Activated naive CD8-positive, alpha-beta T cell treated with anti-CD3 and anti-CD28 coated beads for 36 hours (primary cell): Measurements from ENCODE around the gene PLA2G4D. TPM values are rescaled to one million over a fixed set of nuclear protein-coding genes. Genes with fewer than 3 reads are reported as not detected.
"Not testable (repeated sequence)": the region's sequence is repeated elsewhere in the genome, so short reads cannot be mapped to it uniquely, and the experiment has no call there.

Experiments
- DNase-seq: peaks from one replicate; pipeline ENCODE4 v3.0.0; 2021
- H3K27ac Mint-ChIP-seq: one replicate; pipeline ENCODE4 v1.8.0; 2022; ENCODE audit warnings: mild to moderate bottlenecking, moderate library complexity, mixed read lengths
- H3K27me3 Mint-ChIP-seq: one replicate; pipeline ENCODE4 v1.8.0; 2022; ENCODE audit warnings: mild to moderate bottlenecking, mixed read lengths
- H3K36me3 Mint-ChIP-seq: one replicate; pipeline ENCODE4 v1.8.0; 2021; ENCODE audit warnings: mild to moderate bottlenecking, mixed read lengths
- H3K4me1 Mint-ChIP-seq: one replicate; pipeline ENCODE4 v1.8.0; 2021; ENCODE audit warnings: mixed read lengths
- H3K4me3 Mint-ChIP-seq: one replicate; pipeline ENCODE4 v1.8.0; 2022; ENCODE audit warnings: mild to moderate bottlenecking, moderate library complexity, mixed read lengths
- H3K9me3 Mint-ChIP-seq: one replicate; pipeline ENCODE4 v1.8.0; 2022; ENCODE audit warnings: mixed read lengths
- total RNA-seq, 2 experiments: library from RNA; stranded (reverse); gene quantifications; one replicate each; pipeline ENCODE4 v1.2.3, GENCODE V29; 2021

PLA2G4D gene
- total RNA-seq, 2 experiments from 2014 or later = not detected

- H3K4me3 Mint-ChIP-seq = no peak overlapping the region
- no peaks in the 10 kb centered on the region for H3K4me1 Mint-ChIP-seq
- no peak overlapping the region for H3K27ac Mint-ChIP-seq
- H3K9me3 Mint-ChIP-seq = peaks cover 4% of the 10 kb centered on the region
- H3K27me3 Mint-ChIP-seq = peaks cover 28% of the 10 kb centered on the region
- H3K36me3 Mint-ChIP-seq = peaks cover 3% of the 10 kb centered on the region
- no peak for DNase-seq
Measured at GRCh38 chr15:42108189-42108588, 13.8 kb upstream of the PLA2G4D start.

DNA sequence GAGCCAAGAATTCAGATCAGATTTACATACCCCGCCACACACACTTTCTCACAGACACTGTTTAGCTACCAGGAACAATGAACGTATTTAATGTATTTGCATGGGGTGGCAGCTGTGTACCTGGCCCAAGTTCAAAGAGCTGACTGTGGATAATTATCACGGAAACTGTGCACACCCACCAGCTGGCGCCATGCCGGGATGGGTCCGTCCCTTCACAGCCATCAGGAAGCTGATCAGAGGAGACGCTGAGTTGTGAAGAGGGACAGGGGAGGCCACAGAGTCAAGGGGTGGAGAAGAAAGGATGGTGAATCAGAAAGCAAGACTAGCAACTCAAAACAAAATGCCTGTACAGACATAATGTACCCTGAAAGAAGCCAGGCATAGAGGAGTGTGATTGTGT lies 13.1 kb upstream of the PLA2G4D start:
- Mint-ChIP-seq H3K4me1 (peaks cover 2% of the 10 kb centered on the region), H3K27me3 (peaks cover 28% of the 10 kb centered on the region), H3K9me3 (peaks cover 1% of the 10 kb centered on the region), H3K4me3 (no peak overlapping the region), H3K27ac (no peak overlapping the region), H3K36me3 (no peaks in the 10 kb centered on the region)
- no peak for DNase-seq

- Mint-ChIP-seq H3K4me3 (no peak overlapping the region), H3K36me3 (no peaks in the 10 kb centered on the region), H3K9me3 (no peaks in the 10 kb centered on the region), H3K27ac (no peak overlapping the region), H3K27me3 (peaks cover 28% of the 10 kb centered on the region), H3K4me1 (peaks cover 2% of the 10 kb centered on the region)
- no peak for DNase-seq
Measured at GRCh38 chr15:42106288-42106687, 11.9 kb upstream of the PLA2G4D start.

- peaks cover 19% of the 10 kb centered on the region for H3K27me3 Mint-ChIP-seq
- no peaks in the 10 kb centered on the region for H3K36me3 Mint-ChIP-seq
- peaks cover 2% of the 10 kb centered on the region for H3K4me1 Mint-ChIP-seq
- no peak for DNase-seq
- no peak overlapping the region for H3K4me3 Mint-ChIP-seq
- H3K9me3 Mint-ChIP-seq = no peaks in the 10 kb centered on the region
- H3K27ac Mint-ChIP-seq = no peak overlapping the region
Measured at GRCh38 chr15:42104095-42104891, 9.9 kb upstream of the PLA2G4D start.

GRCh38 chr15:42102646-42103235 lies 8.4 kb upstream of the PLA2G4D start:
- Mint-ChIP-seq H3K27me3 (peaks cover 11% of the 10 kb centered on the region), H3K27ac (no peak overlapping the region), H3K4me3 (no peak overlapping the region), H3K9me3 (no peaks in the 10 kb centered on the region), H3K4me1 (peaks cover 2% of the 10 kb centered on the region), H3K36me3 (no peaks in the 10 kb centered on the region)
- DNase-seq = no peak

DNA sequence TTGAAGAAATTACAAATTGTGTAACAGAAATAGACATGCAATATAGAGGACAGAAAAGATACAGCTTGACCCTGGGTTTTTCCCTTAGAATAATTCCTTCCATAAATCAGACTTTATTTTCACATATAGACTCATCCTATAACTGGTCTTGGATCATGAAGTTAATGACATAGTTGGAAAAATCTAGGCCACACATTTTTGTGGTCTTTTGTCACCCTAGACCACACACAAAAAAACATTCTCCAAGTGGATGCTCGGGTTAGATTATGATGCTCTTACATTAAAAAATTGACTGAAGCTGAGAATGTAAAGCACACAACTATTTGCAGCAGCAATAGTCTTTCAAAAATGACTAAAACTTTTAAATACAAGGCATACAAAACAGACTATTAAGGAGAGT lies 7.5 kb upstream of the PLA2G4D start:
- Mint-ChIP-seq H3K27ac (no peak overlapping the region), H3K9me3 (no peaks in the 10 kb centered on the region), H3K4me3 (no peak overlapping the region), H3K36me3 (no peaks in the 10 kb centered on the region), H3K4me1 (peaks cover 2% of the 10 kb centered on the region), H3K27me3 (peaks cover 3% of the 10 kb centered on the region)
- DNase-seq = no peak

DNA sequence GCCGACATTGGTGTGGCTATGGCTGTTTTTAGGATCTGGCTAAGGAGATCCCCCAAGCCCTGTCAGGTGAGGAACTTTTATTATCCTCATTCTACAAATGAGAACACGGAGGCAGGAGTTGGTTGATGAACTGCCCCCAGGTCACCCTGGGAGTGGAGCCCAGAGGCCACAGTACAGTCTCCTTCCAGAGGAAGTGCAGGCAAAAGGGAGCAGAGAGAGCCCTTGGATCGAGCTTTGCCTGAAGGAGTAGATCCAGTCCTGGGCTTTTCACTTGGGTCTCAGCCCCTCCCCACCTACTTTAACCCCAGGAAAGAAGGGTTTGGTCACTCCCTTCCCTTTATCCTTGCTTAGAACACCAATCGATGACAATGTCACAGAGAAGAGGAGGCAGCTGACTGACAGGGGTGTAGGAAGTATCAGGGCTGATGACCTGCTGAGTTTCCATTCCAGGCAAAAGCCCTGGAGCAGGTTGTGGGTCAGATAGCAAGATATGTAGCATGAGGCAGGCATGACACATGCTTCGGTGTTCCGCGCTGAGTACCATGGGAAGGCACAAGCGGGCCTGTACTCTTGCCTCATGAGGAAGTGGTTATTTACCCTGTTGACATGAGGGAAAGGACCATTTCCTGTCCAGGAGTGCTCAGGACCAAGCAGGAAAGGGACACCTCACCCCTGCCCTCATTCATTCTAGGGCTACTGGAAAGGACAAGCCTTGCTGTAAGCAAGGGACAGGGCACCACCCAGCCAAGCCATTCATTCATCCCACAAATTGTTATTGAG lies 5.8 kb upstream of the PLA2G4D start:
- Mint-ChIP-seq H3K27me3 (no peaks in the 10 kb centered on the region), H3K9me3 (no peaks in the 10 kb centered on the region), H3K4me1 (peaks cover 2% of the 10 kb centered on the region), H3K4me3 (no peak overlapping the region), H3K27ac (no peak overlapping the region), H3K36me3 (no peaks in the 10 kb centered on the region)
- DNase-seq = no peak

DNA sequence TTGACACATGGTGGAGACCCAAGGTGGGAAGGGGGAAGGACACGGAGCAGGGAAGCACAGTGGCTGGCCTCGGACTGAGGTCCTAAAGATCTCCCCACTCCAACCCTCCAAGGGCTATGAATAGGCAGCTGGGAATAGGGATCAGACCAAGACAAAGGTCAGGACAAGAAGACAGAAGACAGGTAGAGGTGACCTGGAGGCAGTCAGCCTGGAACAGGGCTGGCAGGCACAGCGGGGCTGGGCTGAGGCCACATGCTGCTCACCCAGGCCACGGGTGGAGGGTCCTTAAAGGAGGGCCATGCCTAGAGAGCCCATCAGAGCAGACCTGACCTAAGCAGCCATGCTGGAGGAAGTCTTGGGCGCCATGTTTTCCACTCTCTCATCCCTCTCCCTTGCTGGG lies 2.7 kb upstream of the PLA2G4D start:
- Mint-ChIP-seq H3K4me3 (no peak overlapping the region), H3K9me3 (no peaks in the 10 kb centered on the region), H3K27me3 (no peaks in the 10 kb centered on the region), H3K36me3 (no peaks in the 10 kb centered on the region), H3K27ac (no peak overlapping the region), H3K4me1 (no peaks in the 10 kb centered on the region)
- no peak for DNase-seq

DNA sequence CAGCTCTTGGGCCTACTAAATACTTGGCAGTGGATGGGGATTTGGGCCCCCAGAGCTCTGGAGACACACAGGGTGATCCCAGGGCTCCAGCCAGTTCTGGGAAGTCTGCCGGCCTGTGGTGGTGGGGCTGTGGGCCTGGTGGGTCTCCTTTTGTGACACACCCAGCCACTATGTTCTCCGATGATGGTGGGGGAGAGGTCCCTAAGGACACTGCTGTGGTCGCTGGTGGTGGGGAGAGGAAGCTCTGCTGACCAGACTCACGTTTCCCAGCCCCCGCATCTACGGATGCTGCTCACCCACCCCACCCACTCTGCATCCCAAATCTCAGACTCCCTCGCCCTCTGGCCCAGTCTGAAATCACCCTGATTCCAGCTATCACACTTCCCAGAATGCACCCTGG lies 396 bp downstream of the PLA2G4D start:
- DNase-seq = no peak
- Mint-ChIP-seq H3K9me3 (no peaks in the 10 kb centered on the region), H3K4me3 (no peak overlapping the region), H3K36me3 (no peaks in the 10 kb centered on the region), H3K27me3 (no peaks in the 10 kb centered on the region), H3K27ac (no peak overlapping the region), H3K4me1 (no peaks in the 10 kb centered on the region)

- Mint-ChIP-seq H3K4me3 (no peak overlapping the region), H3K4me1 (no peaks in the 10 kb centered on the region), H3K9me3 (no peaks in the 10 kb centered on the region), H3K27ac (no peak overlapping the region), H3K27me3 (no peaks in the 10 kb centered on the region), H3K36me3 (no peaks in the 10 kb centered on the region)
- DNase-seq = no peak
Measured at GRCh38 chr15:42092398-42093318, 1.7 kb downstream of the PLA2G4D start.

- not testable (repeated sequence) for H3K27me3 Mint-ChIP-seq, H3K4me3 Mint-ChIP-seq, H3K4me1 Mint-ChIP-seq, DNase-seq, H3K27ac Mint-ChIP-seq, H3K36me3 Mint-ChIP-seq, H3K9me3 Mint-ChIP-seq
Measured at GRCh38 chr15:42091753-42092397, 2.5 kb downstream of the PLA2G4D start.

DNA sequence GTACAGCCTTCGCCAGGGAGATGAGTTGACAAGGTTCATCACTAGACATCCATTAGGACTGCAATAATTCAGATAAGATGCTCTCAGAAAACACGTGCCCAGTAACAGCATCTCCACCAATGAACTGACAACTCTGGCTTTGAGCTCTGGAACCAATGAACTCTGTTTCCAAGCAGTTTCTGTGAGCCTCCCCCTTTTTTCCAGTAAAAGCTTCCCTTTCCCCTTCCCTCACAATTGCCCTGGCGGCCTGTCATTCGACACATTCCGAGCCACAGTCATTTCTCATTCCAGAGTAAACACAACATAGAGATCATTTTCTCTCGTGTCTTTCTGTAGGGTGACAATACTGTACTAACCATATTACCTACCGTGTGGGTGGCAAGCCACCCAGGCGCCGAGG lies 3.6 kb downstream of the PLA2G4D start:
- Mint-ChIP-seq H3K4me3 (no peak overlapping the region), H3K27ac (no peak overlapping the region), H3K36me3 (no peaks in the 10 kb centered on the region), H3K9me3 (no peaks in the 10 kb centered on the region), H3K27me3 (no peaks in the 10 kb centered on the region), H3K4me1 (no peaks in the 10 kb centered on the region)
- no peak for DNase-seq

GRCh38 chr15:42090370-42090769 lies 4.0 kb downstream of the PLA2G4D start:
- no peaks in the 10 kb centered on the region for H3K36me3 Mint-ChIP-seq
- no peak for DNase-seq
- no peaks in the 10 kb centered on the region for H3K9me3 Mint-ChIP-seq
- H3K27ac Mint-ChIP-seq = no peak overlapping the region
- H3K4me3 Mint-ChIP-seq = no peak overlapping the region
- H3K4me1 Mint-ChIP-seq = no peaks in the 10 kb centered on the region
- no peaks in the 10 kb centered on the region for H3K27me3 Mint-ChIP-seq

GRCh38 chr15:42089942-42090341 lies 4.4 kb downstream of the PLA2G4D start:
- Mint-ChIP-seq H3K36me3 (no peaks in the 10 kb centered on the region), H3K4me1 (no peaks in the 10 kb centered on the region), H3K9me3 (no peaks in the 10 kb centered on the region), H3K27ac (no peak overlapping the region), H3K27me3 (no peaks in the 10 kb centered on the region), H3K4me3 (no peak overlapping the region)
- no peak for DNase-seq
